Measurements from ENCODE around the gene VWA3B. TPM values are rescaled to one million over a fixed set of nuclear protein-coding genes. Genes with fewer than 3 reads are reported as not detected.
"Not testable (repeated sequence)": the region's sequence is repeated elsewhere in the genome, so short reads cannot be mapped to it uniquely, and the experiment has no call there.

Gene VWA3B
- total RNA-seq, 1 experiment from 2014 or later, result not detected

DNA sequence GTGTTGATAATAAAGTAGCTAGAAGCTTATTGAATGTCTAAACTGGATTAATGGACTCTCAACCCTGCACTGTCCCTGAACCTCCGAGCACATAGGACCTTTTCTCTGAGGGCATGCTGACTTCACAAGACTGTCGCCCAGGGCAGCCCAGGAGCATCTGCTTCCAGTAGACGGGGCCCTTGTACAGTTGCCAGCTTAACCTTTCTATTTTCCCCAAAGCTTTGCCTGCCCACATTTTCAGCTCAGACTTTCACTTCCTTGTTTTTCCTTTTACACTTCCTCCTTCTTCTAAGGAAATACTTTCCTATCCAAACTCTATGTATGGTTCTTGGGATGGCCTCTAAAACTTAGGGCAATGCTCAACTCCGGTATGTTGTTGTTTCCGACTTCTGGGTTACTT, 1.3 kb downstream of the VWA3B start:
- no peak for DNase-seq (ENCODE audit: low spot score)

DNA sequence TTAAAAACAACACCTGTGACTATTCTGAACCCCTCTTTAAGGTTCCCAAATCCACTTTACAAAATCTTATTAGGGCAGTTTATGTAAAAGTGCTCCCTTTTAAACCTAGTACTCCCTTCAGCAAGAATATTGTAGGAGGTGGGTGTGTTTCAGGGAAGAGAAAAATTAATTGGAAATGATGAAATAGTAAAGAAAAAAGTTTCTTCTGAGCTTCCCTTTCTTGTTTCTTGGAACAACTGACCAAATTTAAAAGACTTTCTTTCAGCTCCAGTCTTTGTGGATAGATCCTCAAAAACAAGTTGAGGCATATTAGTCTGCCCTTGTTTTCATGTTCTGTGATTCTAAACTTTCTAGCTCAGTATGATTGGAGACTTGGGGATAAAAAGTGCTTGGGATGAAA, 3.0 kb downstream of the VWA3B start:
- no peak for DNase-seq (ENCODE audit: low spot score)

GRCh38 chr2:98090951-98091350, 4.0 kb downstream of the VWA3B start:
- no peak for DNase-seq (ENCODE audit: low spot score)

GRCh38 chr2:98091738-98092137, 4.8 kb downstream of the VWA3B start:
- DNase-seq (ENCODE audit: low spot score), result no peak

DNA sequence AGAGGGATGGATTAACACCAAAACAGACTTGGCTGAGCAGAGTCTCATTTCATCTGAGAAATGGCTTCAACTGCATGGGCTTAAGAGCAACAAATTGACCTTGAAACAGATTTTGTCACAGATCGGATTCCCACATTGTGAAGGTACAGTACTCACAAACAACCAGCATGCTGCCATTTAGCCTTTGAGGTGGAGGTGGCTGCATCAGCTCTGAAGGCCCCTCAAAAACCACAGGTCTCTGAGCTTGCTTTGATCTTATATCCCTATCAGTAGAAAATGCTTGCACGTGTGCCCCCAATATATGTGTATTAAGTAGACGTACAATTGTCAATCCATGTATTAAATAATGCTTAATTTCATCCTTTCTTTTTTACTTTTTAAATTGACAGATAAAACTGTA, 6.2 kb downstream of the VWA3B start:
- no peak for DNase-seq (ENCODE audit: low spot score)

DNA sequence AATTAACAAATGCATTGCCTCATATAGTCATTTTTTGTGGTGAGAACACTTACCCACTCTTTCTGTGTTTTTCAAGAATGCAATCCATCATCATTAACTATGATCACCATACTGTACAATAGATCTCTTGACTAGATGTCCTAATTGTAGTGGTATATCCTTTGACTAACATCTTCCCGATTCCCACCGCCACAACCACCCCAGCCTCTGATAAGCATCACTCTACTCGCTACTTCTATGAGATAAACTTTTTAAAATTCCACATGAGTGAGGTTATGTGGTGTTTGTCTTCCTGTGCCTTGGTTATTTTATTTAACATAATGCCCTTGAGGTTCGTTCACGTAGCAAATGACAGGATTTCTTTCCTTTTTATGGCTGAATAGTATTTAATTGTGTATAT, 6.6 kb downstream of the VWA3B start:
- no peak for DNase-seq (ENCODE audit: low spot score)

DNA sequence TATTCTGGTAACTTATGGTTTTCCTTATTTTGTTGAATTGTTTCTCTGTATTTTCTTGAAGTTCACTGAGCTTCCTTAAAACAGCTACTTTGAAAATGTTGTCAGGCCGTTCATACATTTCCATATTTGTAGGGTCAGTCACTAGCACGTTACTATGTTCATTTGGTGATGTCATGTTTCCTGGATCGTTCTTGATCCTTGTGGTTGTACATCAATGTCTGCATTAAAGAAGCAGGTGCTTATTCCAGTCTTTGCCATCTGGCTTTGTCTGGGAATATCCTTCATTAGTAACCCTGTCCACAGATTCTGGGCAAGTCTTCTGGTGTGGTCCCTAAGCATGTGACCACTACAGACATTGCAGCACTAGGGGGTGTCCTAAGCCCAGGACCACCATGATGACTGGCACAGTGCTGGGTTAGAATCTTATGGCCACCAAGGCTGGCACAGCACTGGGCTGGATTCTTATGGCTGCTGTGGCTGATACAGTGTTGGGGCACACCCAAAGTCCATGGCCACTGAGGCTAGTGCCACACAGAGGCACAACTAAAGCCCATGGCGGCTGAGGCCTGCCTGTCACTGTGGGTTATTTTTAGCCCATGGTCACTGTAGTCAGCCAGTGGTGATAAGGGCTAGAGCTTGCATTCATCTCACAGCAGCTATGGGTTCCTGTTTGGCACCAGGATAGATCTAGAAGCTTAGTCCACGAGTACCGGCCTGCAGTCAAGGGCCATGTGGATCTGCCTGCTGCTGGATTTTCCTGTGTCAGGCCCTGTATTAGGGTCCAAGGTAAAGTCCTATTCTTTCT, 13.2 kb downstream of the VWA3B start:
- no peak for DNase-seq (ENCODE audit: low spot score)

DNA sequence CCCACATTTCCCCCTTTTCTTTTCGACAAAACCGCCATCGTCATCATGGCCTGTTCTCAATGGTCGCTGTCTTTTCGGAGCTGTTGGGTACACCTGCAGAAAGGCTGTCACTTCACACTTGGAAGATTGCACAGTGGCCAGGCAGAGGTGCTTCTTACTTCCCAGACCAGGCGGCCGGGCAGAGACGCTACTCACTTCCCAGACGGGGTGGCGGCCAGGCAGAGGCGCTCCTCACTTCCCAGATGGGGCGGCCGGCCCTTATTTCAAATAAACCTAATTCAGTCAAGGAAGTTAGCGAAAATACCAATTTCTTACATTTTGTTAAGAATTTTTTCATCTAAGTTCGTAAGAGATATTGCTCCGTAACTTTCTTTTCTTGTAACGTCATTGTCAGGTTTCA, 15.3 kb downstream of the VWA3B start:
- not testable (repeated sequence) for DNase-seq (ENCODE audit: low spot score)

DNA sequence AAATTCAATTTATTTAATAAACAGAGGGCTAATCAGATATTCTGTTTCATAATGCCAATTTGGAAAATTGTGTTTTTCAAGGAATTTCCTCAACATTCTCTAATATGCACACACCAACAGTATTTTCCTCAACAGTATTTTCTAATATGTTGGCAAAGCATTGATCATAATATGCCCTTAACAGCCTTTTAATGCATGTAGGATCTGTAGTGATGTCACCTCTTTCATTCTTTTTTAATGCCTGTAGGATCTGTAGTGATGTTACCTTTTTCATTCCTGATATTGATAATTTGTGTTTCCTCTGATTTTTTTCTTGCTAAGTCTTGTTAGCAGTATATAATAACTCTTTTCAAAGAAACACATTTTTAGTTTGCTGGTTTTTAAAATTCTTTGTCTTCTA, 15.9 kb downstream of the VWA3B start:
- no peak for DNase-seq (ENCODE audit: low spot score)

GRCh38 chr2:98108110-98108509, 21.1 kb downstream of the VWA3B start:
- no peak for DNase-seq (ENCODE audit: low spot score)

- DNase-seq (ENCODE audit: low spot score), result no peak
These were observed 23.8 kb downstream of the VWA3B start for GRCh38 chr2:98110741-98111140.

GRCh38 chr2:98114643-98115330, 27.8 kb downstream of the VWA3B start:
- DNase-seq (ENCODE audit: low spot score), result no peak

- peak; percentile 86 for DNase-seq (ENCODE audit: low spot score)
These were observed 31.2 kb downstream of the VWA3B start for GRCh38 chr2:98118161-98118560.

DNA sequence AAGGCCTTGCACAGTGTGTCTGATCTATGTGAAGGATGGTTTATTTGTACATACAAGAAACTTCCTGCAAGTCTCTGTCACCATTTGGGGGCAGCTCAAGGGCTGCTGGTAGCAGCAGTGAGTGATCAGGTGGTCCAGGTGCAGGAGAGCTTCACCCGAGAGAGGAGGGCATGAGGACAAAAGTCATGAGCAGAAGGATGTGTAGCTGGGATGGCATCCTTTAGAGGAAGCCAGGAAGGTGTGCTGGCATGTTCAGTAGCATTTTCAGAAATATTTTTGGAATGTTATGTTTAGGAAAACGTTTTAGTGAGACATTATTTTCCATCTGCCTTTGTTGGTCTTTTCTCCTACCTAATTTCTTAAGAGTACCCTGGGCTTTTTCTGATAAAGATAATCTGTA, 31.9 kb downstream of the VWA3B start:
- DNase-seq (ENCODE audit: low spot score), result no peak

- DNase-seq (ENCODE audit: low spot score), result no peak
These were observed 34.2 kb downstream of the VWA3B start for GRCh38 chr2:98121149-98121548.

DNA sequence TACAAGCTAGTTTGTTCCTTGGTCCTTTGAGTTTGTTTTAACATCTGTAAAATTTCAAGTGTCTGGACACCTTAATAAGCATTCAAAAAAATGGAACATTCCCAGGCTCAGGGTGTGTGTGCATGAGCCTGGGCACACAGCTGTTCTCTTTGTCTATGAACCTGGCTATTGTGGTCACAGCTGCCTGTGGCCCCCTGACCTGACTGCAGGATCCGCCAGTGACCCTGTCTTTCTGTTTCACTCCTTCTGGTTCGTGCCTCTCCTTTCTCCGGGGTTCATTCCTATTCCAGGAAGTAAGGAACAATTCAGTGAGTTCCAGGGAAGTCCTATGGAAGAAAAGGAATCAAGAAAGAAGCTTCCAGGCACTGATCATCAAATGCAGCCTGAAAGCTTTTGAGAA, 35.6 kb downstream of the VWA3B start:
- DNase-seq (ENCODE audit: low spot score), result no peak

- DNase-seq (ENCODE audit: low spot score), result no peak
These were observed 36.3 kb downstream of the VWA3B start for GRCh38 chr2:98123286-98123685.

- DNase-seq (ENCODE audit: low spot score), result no peak
These were observed 39.1 kb downstream of the VWA3B start for GRCh38 chr2:98126061-98126460.

DNA sequence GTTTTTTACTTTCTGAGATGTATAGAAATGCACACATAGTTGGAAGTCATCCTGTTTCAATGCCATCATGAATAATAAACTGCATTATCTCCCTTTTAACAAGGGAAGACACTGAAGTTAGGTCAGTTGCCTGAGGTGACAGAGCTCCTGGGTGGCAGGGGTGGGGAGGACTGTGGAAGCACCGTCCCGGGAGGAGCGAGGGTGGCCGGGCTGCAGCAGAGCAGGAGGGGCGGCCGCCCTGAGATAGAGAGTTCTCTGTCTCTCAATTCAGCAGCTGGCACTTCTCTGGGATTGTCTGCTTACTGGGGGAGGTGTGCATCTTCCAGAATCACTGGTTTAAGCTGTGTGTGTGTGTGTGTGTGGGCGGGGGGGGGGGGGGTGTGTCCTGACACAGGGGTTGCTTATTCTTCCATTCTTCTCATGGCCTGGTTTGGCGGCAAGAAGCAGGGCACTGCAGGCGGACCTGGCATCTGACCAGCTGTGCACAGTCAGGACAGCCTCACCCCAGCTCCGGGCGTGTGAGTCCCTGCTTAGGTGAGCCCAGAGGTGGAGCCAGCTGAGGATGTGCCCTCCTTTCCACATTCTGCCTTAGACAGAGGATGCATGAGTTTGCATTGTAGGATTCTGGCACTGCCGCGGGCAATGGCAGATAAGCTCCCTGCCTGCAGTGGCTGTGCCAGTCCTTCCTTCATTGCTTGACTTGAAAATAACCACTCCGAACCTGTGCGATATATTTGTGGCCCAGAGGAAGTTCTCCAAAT, 40.4 kb downstream of the VWA3B start:
- no peak for DNase-seq (ENCODE audit: low spot score)

GRCh38 chr2:98128556-98129109, 41.7 kb downstream of the VWA3B start:
- no peak for DNase-seq (ENCODE audit: low spot score)

GRCh38 chr2:98130073-98130472, 43.1 kb downstream of the VWA3B start:
- DNase-seq (ENCODE audit: low spot score), result not testable (repeated sequence)
